Endodermal cell (in vitro differentiated cells): Measurements from ENCODE around the gene ZNF138. TPM values are rescaled to one million over a fixed set of nuclear protein-coding genes. Genes with fewer than 3 reads are reported as not detected.

Experiments used
- DNase-seq: peaks from one replicate; pipeline ENCODE4 v3.0.0-alpha.2; 2017
- H3K27ac ChIP-seq: 2 replicates; pipeline ENCODE4 v1.5.1; 2013; ENCODE audit warnings: mild to moderate bottlenecking, low read depth, low read length, moderate library complexity
- H3K27me3 ChIP-seq: 2 replicates; pipeline ENCODE4 v1.6.1; 2013; ENCODE audit warnings: mild to moderate bottlenecking, low read length, moderate library complexity; ENCODE audit not compliant: insufficient read depth, control insufficient read depth, poor library complexity, severe bottlenecking
- H3K36me3 ChIP-seq: 2 replicates; pipeline ENCODE4 v1.7.0; 2013; ENCODE audit warnings: mild to moderate bottlenecking, low read length, moderate library complexity; ENCODE audit not compliant: control insufficient read depth, insufficient read depth
- H3K4me1 ChIP-seq: one replicate; pipeline ENCODE4 v1.7.0; 2013; ENCODE audit warnings: low read length; ENCODE audit not compliant: control insufficient read depth, insufficient read depth
- H3K4me3 ChIP-seq: 2 replicates; pipeline ENCODE4 v1.5.1; 2013; ENCODE audit warnings: mild to moderate bottlenecking, low read length, moderate library complexity
- H3K9ac ChIP-seq: 2 replicates; pipeline ENCODE4 v1.6.1; 2013; ENCODE audit warnings: mild to moderate bottlenecking, low read length, moderate library complexity; ENCODE audit not compliant: poor library complexity, severe bottlenecking; ENCODE audit errors: extremely low read depth
- H3K9me3 ChIP-seq: 2 replicates; pipeline ENCODE4 v1.6.1; 2013; ENCODE audit warnings: mild to moderate bottlenecking, low read length, moderate library complexity; ENCODE audit not compliant: control insufficient read depth
- H3K27ac Mint-ChIP-seq: 2 replicates; pipeline ENCODE4 v1.8.0; 2020; ENCODE audit warnings: mixed read lengths
- H3K27me3 Mint-ChIP-seq: 2 replicates; pipeline ENCODE4 v1.8.0; 2021; ENCODE audit warnings: mild to moderate bottlenecking, mixed read lengths; ENCODE audit not compliant: insufficient read depth
- H3K36me3 Mint-ChIP-seq: 2 replicates; pipeline ENCODE4 v1.8.0; 2020; ENCODE audit warnings: low read depth, mixed read lengths
- H3K4me1 Mint-ChIP-seq: 2 replicates; pipeline ENCODE4 v1.8.0; 2020; ENCODE audit warnings: mixed read lengths
- H3K4me3 Mint-ChIP-seq: 2 replicates; pipeline ENCODE4 v1.8.0; 2020; ENCODE audit warnings: mild to moderate bottlenecking, moderate library complexity, mixed read lengths
- H3K9me3 Mint-ChIP-seq: 2 replicates; pipeline ENCODE4 v1.8.0; 2020; ENCODE audit warnings: mild to moderate bottlenecking, mixed read lengths
- CTCF ChIP-seq: fragments of 200-600 bp; sonication (generic); conservative IDR thresholded peaks from 2 replicates; pipeline ENCODE4 v1.5.0; 2021; ENCODE audit warnings: antibody characterized with exemption, mild to moderate bottlenecking
- WGBS, 2 experiments: methylation state at CpG; one replicate each; pipeline versions ENCODE4 v1.1.5 to v1.1.7; 2013; ENCODE audit warnings: missing lambda C conversion rate in 2 of 2, mixed read lengths in 1 of 2; ENCODE audit not compliant: insufficient coverage in 1 of 2, insufficient read length in 1 of 2; 5-methylcytosine and 5-hydroxymethylcytosine counted together
- total RNA-seq, 2 donors: library from RNA; stranded (reverse); fragmentation: NEBNext Ultra II Directional in 1 of 2; extraction: Animal tissue kit (Norgen Biotek cat#: 25700) in 1 of 2; gene quantifications; 2 replicates in 1 of 2; 3 replicates in 1 of 2; pipeline ENCODE4 v1.2.1, GENCODE V29; 2021

ZNF138 gene
- total RNA-seq, 2 donors from 2014 or later = 28.0 to 32.9 TPM

DNA sequence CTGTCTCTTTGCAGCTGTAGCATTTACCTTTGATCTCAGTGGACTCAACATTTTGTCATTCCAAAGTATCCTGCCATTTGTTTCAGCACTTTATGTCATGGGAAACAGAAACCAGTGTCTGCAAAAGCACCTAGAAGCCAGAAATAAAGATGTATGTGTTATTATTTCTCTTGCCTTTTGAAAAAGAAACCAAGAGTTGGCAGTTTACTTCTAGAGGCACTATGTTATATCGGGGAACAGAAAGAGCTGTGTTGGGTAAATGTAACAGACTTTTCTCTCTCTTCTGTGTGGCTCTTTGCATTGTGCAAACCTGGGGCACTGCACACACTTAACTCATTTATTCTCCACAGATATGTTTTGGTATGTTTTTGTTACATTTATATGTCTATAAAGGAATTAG lies 36.7 kb downstream of the ZNF138 start:
- Histone ChIP-seq H3K36me3 (peaks cover 56% of the 10 kb centered on the region), H3K4me3 (no peak overlapping the region), H3K4me1 (no peaks in the 10 kb centered on the region), H3K9ac (no peak overlapping the region), H3K9me3 (peaks cover 41% of the 10 kb centered on the region), H3K27ac (no peak overlapping the region), H3K27me3 (no peaks in the 10 kb centered on the region)
- Mint-ChIP-seq H3K27ac (no peak overlapping the region), H3K36me3 (peaks cover 56% of the 10 kb centered on the region), H3K4me1 (no peaks in the 10 kb centered on the region), H3K27me3 (no peaks in the 10 kb centered on the region), H3K4me3 (no peak overlapping the region), H3K9me3 (peaks cover 26% of the 10 kb centered on the region)
- DNase-seq = no peak
- 100% methylated on average over 1 of the region's 1 CpG; no CpG with 5 or more reads in 1 of the 2 experiments for WGBS, 2 experiments
- TF ChIP-seq CTCF = no peak

DNA sequence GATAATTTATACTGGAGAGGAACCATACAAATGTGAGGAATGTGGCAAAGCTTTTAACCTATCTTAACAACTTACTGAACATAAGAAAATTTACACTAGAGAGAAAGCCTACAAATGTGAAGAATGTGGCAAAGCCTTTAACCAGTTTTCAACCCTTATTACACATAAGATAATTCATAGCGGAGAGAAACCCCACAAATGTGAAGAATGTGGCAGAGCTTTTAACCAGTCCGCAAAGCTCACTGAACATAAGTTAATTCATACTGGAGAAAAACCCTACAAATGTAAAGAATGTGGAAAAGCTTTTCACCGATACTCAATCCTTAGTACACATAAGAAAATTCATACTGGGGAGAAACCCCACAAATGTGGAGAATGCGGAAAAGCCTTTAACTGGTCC lies 37.9 kb downstream of the ZNF138 start:
- WGBS, 2 experiments = 76 to 86% methylated on average over 2 to 4 of the region's 4 CpGs
- H3K9me3 ChIP-seq = peaks cover 41% of the 10 kb centered on the region
- Mint-ChIP-seq H3K27ac (no peak overlapping the region), H3K36me3 (peaks cover 56% of the 10 kb centered on the region), H3K9me3 (peaks cover 35% of the 10 kb centered on the region), H3K27me3 (no peaks in the 10 kb centered on the region), H3K4me1 (no peaks in the 10 kb centered on the region), H3K4me3 (no peak overlapping the region)
- H3K27me3 ChIP-seq = no peaks in the 10 kb centered on the region
- H3K4me3 ChIP-seq = no peak overlapping the region
- no peak overlapping the region for H3K27ac ChIP-seq
- peaks cover 56% of the 10 kb centered on the region for H3K36me3 ChIP-seq
- no peak for TF ChIP-seq CTCF
- no peak for DNase-seq
- H3K9ac ChIP-seq = no peak overlapping the region
- no peaks in the 10 kb centered on the region for H3K4me1 ChIP-seq

GRCh38 chr7:64834989-64835388 lies 40.8 kb downstream of the ZNF138 start:
- H3K9me3 Mint-ChIP-seq = peaks cover 59% of the 10 kb centered on the region
- Histone ChIP-seq H3K9ac (no peak overlapping the region), H3K9me3 (peaks cover 41% of the 10 kb centered on the region), H3K36me3 (peaks cover 34% of the 10 kb centered on the region), H3K4me1 (no peaks in the 10 kb centered on the region), H3K4me3 (no peak overlapping the region), H3K27ac (no peak overlapping the region), H3K27me3 (no peaks in the 10 kb centered on the region)
- 79 to 85% methylated on average over 11 to 16 of the region's 16 CpGs for WGBS, 2 experiments
- H3K4me1 Mint-ChIP-seq = no peaks in the 10 kb centered on the region
- H3K36me3 Mint-ChIP-seq = peaks cover 53% of the 10 kb centered on the region
- H3K27me3 Mint-ChIP-seq = no peaks in the 10 kb centered on the region
- no peak for DNase-seq
- no peak for TF ChIP-seq CTCF
- H3K27ac Mint-ChIP-seq = no peak overlapping the region
- H3K4me3 Mint-ChIP-seq = no peak overlapping the region
